ENCODE measurements around the gene C6orf136. TPM values are rescaled to one million over a fixed set of nuclear protein-coding genes. Genes with fewer than 3 reads are reported as not detected.

The C6orf136 gene
- total and polyA plus RNA-seq, 2 donors from 2014 or later: 27.4 to 45.6 TPM

DNA sequence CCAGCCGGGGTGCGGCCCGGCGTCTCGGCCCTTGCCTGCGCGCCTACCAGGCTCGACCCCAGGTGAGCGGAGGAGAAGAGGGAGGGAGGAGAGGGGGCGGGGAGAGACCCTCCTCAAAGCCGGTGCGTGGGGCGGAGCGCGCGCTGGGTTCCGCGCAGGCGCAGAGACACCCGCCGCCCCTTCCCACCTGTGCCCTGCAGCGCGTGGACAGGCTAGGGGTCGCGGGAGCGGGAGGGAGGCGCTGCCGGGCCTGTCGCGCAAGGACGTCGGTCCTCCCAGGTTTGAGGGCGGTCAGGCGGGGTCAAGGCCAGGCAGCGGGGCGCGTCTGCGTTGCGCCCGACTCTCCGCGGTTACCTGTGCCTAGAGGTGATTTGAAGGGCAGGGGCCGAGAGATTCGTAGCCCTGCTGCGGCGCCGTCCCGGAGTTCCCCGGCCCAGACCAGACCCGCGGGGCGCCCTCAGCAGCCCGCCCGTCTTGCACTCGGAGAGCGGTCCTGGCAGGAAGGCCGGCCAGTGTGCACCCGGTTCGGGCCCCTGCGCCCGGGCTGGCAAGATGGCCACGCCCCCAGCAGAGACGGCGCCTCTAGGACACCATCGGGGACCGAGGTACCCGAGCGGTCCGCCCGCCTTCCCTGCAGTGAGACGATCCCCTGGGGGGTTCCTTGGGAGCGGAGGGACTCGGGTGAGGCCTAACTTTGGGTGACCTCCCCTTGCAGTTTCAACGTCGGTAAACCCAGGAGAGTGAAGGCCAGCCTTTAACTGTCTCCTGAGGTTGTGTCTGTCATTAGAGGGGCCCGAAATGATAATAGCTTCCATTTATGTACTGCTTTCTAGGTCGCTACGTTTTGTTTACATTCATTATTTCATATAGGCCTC is 546 bp downstream of the C6orf136 start:
- peak; percentile 75 to 92 (median 91) for DNase-seq
- Histone ChIP-seq H3K36me3 (ENCODE audit: control insufficient read depth in 2 of 3, insufficient read depth in 3 of 3, low read length in 3 of 3) (peaks cover 3 to 24% (median 5%) of the 10 kb centered on the region in 3 donors), H3K27me3 (ENCODE audit: control insufficient read depth, insufficient read depth, low read length) (no peaks in the 10 kb centered on the region), H3K4me1 (ENCODE audit: control insufficient read depth in 2 of 3, insufficient read depth in 2 of 3, low read depth in 1 of 3, low read length in 3 of 3) (peaks cover 0 to 12% (median 0%) of the 10 kb centered on the region in 3 donors), H3K4me3 (ENCODE audit: low read length in 3 of 3) (peak overlapping the region; percentile 78 to 96 (median 87)), H3K27ac (ENCODE audit: low read depth in 2 of 2, low read length in 2 of 2) (peak overlapping the region; percentile 92 to 94), H3K9ac (ENCODE audit: low read length in 3 of 3) (peak overlapping the region; percentile 58 to 85 (median 68)), H3K9me3 (ENCODE audit: control insufficient read depth in 2 of 3, insufficient read depth in 1 of 3, low read length in 3 of 3) (no peaks in the 10 kb centered on the region)
- no peak for FAIRE-seq
- intact Hi-C loops (cut with DNase I): no loop called here
- TF ChIP-seq, protein P1, sequence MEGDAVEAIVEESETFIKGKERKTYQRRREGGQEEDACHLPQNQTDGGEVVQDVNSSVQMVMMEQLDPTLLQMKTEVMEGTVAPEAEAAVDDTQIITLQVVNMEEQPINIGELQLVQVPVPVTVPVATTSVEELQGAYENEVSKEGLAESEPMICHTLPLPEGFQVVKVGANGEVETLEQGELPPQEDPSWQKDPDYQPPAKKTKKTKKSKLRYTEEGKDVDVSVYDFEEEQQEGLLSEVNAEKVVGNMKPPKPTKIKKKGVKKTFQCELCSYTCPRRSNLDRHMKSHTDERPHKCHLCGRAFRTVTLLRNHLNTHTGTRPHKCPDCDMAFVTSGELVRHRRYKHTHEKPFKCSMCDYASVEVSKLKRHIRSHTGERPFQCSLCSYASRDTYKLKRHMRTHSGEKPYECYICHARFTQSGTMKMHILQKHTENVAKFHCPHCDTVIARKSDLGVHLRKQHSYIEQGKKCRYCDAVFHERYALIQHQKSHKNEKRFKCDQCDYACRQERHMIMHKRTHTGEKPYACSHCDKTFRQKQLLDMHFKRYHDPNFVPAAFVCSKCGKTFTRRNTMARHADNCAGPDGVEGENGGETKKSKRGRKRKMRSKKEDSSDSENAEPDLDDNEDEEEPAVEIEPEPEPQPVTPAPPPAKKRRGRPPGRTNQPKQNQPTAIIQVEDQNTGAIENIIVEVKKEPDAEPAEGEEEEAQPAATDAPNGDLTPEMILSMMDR (IDR thresholded peaks at IDR 0.05; ENCODE audit: borderline replicate concordance, extremely low read depth, insufficient read depth): no peak

DNA sequence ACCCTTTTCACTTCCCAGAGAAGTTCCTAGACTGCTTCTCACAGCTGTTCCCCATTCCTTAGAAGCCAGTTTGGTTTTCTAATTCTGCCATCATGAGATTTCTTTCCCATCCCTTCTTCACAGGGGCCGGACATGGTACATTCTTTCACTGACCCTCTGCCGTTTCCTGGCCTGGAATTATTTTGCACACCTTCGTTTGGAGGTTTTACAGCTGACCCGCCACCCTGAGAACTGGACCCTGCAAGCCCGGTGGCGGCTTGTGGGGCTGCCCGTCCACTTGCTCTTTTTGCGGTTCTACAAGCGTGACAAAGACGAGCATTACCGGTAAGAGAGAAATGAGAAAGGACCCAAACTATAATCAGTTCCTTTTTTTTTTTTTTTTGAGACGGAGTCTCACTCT is 4.2 kb downstream of the C6orf136 start:
- Histone ChIP-seq H3K4me3 (ENCODE audit: low read length in 3 of 3) (no peak overlapping the region), H3K36me3 (ENCODE audit: control insufficient read depth in 2 of 3, insufficient read depth in 3 of 3, low read length in 3 of 3) (peaks cover 11 to 52% (median 28%) of the 10 kb centered on the region in 3 donors), H3K9me3 (ENCODE audit: control insufficient read depth in 2 of 3, insufficient read depth in 1 of 3, low read length in 3 of 3) (no peaks in the 10 kb centered on the region), H3K9ac (ENCODE audit: low read length in 3 of 3) (no peak overlapping the region), H3K4me1 (ENCODE audit: control insufficient read depth in 2 of 3, insufficient read depth in 2 of 3, low read depth in 1 of 3, low read length in 3 of 3) (peaks cover 0 to 10% (median 0%) of the 10 kb centered on the region in 3 donors), H3K27me3 (ENCODE audit: control insufficient read depth, insufficient read depth, low read length) (no peaks in the 10 kb centered on the region), H3K27ac (ENCODE audit: low read depth in 2 of 2, low read length in 2 of 2) (no peak overlapping the region)
- TF ChIP-seq, protein P1 (IDR thresholded peaks at IDR 0.05; ENCODE audit: borderline replicate concordance, extremely low read depth, insufficient read depth): no peak
- DNase-seq (no peak), FAIRE-seq (no peak)
- intact Hi-C loops (cut with DNase I): no loop called here

DNA sequence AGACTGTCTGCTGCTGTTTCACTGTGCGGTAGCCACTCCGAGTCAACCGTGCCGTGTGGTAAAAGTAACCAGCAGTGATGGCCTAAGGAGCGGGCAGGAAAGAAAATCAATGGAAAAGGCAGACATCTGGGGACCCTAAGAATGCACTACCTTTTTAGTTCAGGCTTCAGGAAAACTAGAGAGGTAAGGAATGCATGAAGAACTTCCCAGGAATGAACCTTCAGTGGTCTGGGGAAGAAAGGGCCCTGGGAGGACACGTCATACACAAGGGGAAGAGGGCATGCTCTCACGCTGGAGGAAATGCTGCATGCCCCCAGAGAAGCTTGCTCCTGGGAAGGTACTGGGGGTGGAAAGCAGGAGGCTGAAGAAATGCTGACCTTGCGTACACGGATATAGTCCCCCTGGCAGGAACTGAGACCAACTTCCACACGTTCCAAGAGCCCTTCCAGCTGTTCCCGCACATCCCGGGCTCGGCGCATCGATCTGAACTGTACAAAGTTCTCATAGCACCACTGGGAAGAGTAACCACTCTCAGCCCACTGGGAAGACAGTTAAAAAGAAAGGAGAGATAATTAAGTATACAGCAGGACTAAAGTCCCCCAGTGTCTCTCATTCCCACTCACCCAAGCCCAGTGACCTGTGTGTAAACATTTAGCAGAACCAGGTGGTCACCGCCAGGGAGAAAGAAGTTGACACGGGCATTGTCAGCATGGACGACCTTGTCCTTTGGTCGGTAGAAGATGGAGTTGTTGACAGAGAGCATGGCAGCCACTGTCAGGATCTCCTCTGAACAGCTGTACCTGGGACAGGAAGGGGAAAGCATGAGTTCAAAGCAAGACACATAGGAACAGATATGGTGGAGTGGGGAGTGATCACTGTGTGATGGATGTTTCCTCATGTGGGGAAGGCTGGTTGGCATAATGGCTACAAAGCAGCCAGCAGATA is 8.1 kb downstream of the C6orf136 start:
- TF ChIP-seq, protein P1 (IDR thresholded peaks at IDR 0.05; ENCODE audit: borderline replicate concordance, extremely low read depth, insufficient read depth): no peak
- H3K9ac ChIP-seq (ENCODE audit: low read length in 3 of 3): no peak overlapping the region
- peaks cover 11 to 73% (median 53%) of the 10 kb centered on the region in 3 donors for H3K36me3 ChIP-seq (ENCODE audit: control insufficient read depth in 2 of 3, insufficient read depth in 3 of 3, low read length in 3 of 3)
- H3K4me1 ChIP-seq (ENCODE audit: control insufficient read depth in 2 of 3, insufficient read depth in 2 of 3, low read depth in 1 of 3, low read length in 3 of 3): no peaks in the 10 kb centered on the region
- H3K27me3 ChIP-seq (ENCODE audit: control insufficient read depth, insufficient read depth, low read length): no peaks in the 10 kb centered on the region
- FAIRE-seq (no peak), DNase-seq (no peak)
- intact Hi-C loops (cut with DNase I): no loop called here
- H3K4me3 ChIP-seq (ENCODE audit: low read length in 3 of 3): no peak overlapping the region
- H3K9me3 ChIP-seq (ENCODE audit: control insufficient read depth in 2 of 3, insufficient read depth in 1 of 3, low read length in 3 of 3): no peaks in the 10 kb centered on the region
- no peak overlapping the region for H3K27ac ChIP-seq (ENCODE audit: low read depth in 2 of 2, low read length in 2 of 2)

All from kidney (tissue), 14 donors.